SK-N-SH treated with all-trans-retinoic acid at 6 μM for 48 hours (cell line): ENCODE measurements around the gene GNAT3.

Source experiments
- BACH2 ChIP-seq: fragments of 250-450 bp; sonication (Bioruptor Pico); IDR thresholded peaks from 2 replicates; pipeline ENCODE4 v1.9.0; 2021; ENCODE audit warnings: mild to moderate bottlenecking, borderline replicate concordance
- ESRRG ChIP-seq: fragments of 250-450 bp; sonication (Bioruptor Pico); IDR thresholded peaks from 2 replicates; pipeline ENCODE4 v1.6.1; 2021; ENCODE audit warnings: mild to moderate bottlenecking
- PPARA ChIP-seq: fragments of 250-450 bp; sonication (Bioruptor Pico); IDR thresholded peaks from 2 replicates; pipeline ENCODE4 v1.5.0; 2020; ENCODE audit warnings: mild to moderate bottlenecking, borderline replicate concordance
- RARB ChIP-seq: fragments of 250-450 bp; sonication (Bioruptor Pico); IDR thresholded peaks from 2 replicates; pipeline ENCODE4 v1.8.0; 2021; ENCODE audit warnings: mild to moderate bottlenecking, moderate library complexity
- SNAI2 ChIP-seq: fragments of 250-450 bp; sonication (Bioruptor Pico); IDR thresholded peaks from 2 replicates; pipeline ENCODE4 v1.5.0; 2020; ENCODE audit warnings: mild to moderate bottlenecking, moderate library complexity
- ZFP30 ChIP-seq: fragments of 450-650 bp; formaldehyde crosslinking; IDR thresholded peaks from 2 replicates; pipeline ENCODE4 v1.5.0; 2022; ENCODE audit warnings: mild to moderate bottlenecking, moderate library complexity
- ZNF565 ChIP-seq: fragments of 450-650 bp; formaldehyde crosslinking; conservative IDR thresholded peaks from 2 replicates; pipeline ENCODE4 v1.5.0; 2020; ENCODE audit warnings: low read depth, mild to moderate bottlenecking, moderate library complexity
- ZNF8 ChIP-seq: fragments of 450-650 bp; formaldehyde crosslinking; IDR thresholded peaks from 2 replicates; pipeline ENCODE4 v1.5.0; 2020; ENCODE audit warnings: mild to moderate bottlenecking, moderate library complexity

GRCh38 chr7:80411621-80412020, 100.2 kb downstream of the GNAT3 start:
- no peak for TF ChIP-seq ZNF8 (CRISPR knock-in tag)
- TF ChIP-seq ZFP30 (CRISPR knock-in tag) = no peak
- TF ChIP-seq ESRRG = no peak
- no peak for TF ChIP-seq SNAI2
- no peak for TF ChIP-seq ZNF565 (CRISPR knock-in tag)
- no peak for TF ChIP-seq BACH2 (CRISPR knock-in tag)
- TF ChIP-seq RARB = no peak
- no peak for TF ChIP-seq PPARA (CRISPR knock-in tag)
